ENCODE measurements around the gene CCDC85C. TPM values are rescaled to one million over a fixed set of nuclear protein-coding genes. Genes with fewer than 3 reads are reported as not detected.

CCDC85C gene
- total and polyA plus RNA-seq, 2 of the 8 experiments (the other 6 are each of a cell fraction or from before 2014, with no cell fraction given) = 16.8 to 35.8 TPM

GRCh38 chr14:99471731-99472130, 132.3 kb downstream of the CCDC85C start:
- Histone ChIP-seq H3K36me3 (ENCODE audit: control insufficient read depth in 2 of 4, insufficient read depth in 4 of 4, low read length in 3 of 4) (no peaks in the 10 kb centered on the region), H3K27ac (ENCODE audit: low read depth, low read length) (no peak overlapping the region), H3K14ac (ENCODE audit: insufficient read length) (no peak overlapping the region), H3K79me1 (ENCODE audit: low read depth, low read length) (peaks cover 4% of the 10 kb centered on the region; the same call in 1 of the 2 replicates), H3K4me1 (replicated peaks in 1 of 4; ENCODE audit: control insufficient read depth in 3 of 4, insufficient read depth in 4 of 4, low read length in 3 of 4) (peaks cover 0 to 4% (median 2%) of the 10 kb centered on the region in 4 experiments; a peak in 3 of 7 replicates), H4K91ac (replicated peaks; ENCODE audit: insufficient read length, low read length) (no peak overlapping the region), H3K79me2 (ENCODE audit: control insufficient read depth in 1 of 2, insufficient read depth in 2 of 2, low read length in 2 of 2) (peaks cover 8 to 99% of the 10 kb centered on the region in 2 experiments), H3K18ac (ENCODE audit: extremely low read depth, low read length) (no peak overlapping the region), H4K8ac (ENCODE audit: extremely low read depth, insufficient read depth, low read length) (peak overlapping the region; percentile 6; the same call in 1 of the 2 replicates), H2BK20ac (ENCODE audit: low read length) (no peak overlapping the region), H4K5ac (ENCODE audit: insufficient read length, low read depth, low read length) (no peak overlapping the region), H2BK5ac (ENCODE audit: low read depth, low read length) (no peak overlapping the region), H2BK120ac (replicated peaks; ENCODE audit: low read depth, low read length) (no peak overlapping the region), H2BK15ac (ENCODE audit: low read length) (no peak overlapping the region), H2AK5ac (ENCODE audit: low read depth, low read length) (no peak overlapping the region), H3K23me2 (ENCODE audit: low read depth, low read length) (no peaks in the 10 kb centered on the region), H3K4ac (replicated peaks; ENCODE audit: insufficient read length, low read depth, low read length) (no peak overlapping the region), H2AFZ (ENCODE audit: low read length) (no peak overlapping the region), H2BK12ac (ENCODE audit: low read depth, low read length) (no peak overlapping the region), H3K56ac (replicated peaks; ENCODE audit: insufficient read length, low read depth, low read length) (no peak overlapping the region), H3K9me3 (ENCODE audit: insufficient read depth in 2 of 2, low read depth in 1 of 2, low read length in 1 of 2) (no peaks in the 10 kb centered on the region), H3K9ac (replicated peaks in 1 of 4; ENCODE audit: extremely low read depth in 1 of 4, low read depth in 3 of 4, low read length in 3 of 4) (0 out of 7 replicates have a peak overlapping the region, but pooled peaks of 1 of the 4 experiments have one; percentile 39), H4K20me1 (replicated peaks in 1 of 2; ENCODE audit: control insufficient read depth in 1 of 2, insufficient read depth in 2 of 2, low read length in 2 of 2) (peaks cover 2 to 21% of the 10 kb centered on the region in 2 experiments), H3K27me3 (replicated peaks in 1 of 4; ENCODE audit: control insufficient read depth in 3 of 4, extremely low read depth in 1 of 4, insufficient read depth in 3 of 4, low read length in 3 of 4) (no peaks in the 10 kb centered on the region), H3K4me2 (ENCODE audit: insufficient read depth in 1 of 2, low read depth in 2 of 2, low read length in 2 of 2) (no peak overlapping the region), H3K23ac (ENCODE audit: insufficient read length) (no peak overlapping the region), H3K4me3 (ENCODE audit: extremely low read depth in 1 of 4, insufficient read depth in 2 of 4, low read depth in 3 of 4, low read length in 4 of 4) (no peak overlapping the region)
- whole genome bisulfite sequencing, 2 experiments (ENCODE audit: extremely low coverage in 1 of 2, insufficient coverage in 1 of 2, insufficient read length in 1 of 2, insufficient replicate concordance in 2 of 2, low coverage in 1 of 2, low lambda C conversion rate in 2 of 2, missing lambda C conversion rate in 1 of 2) = 94% methylated on average over 7 of the region's 7 CpGs; no CpG with 5 or more reads in 1 of the 2 experiments
- TF ChIP-seq TBP (IDR thresholded peaks at IDR 0.05; ENCODE audit: low read depth, low read length) (no peak), ATF3 (IDR thresholded peaks at IDR 0.05; ENCODE audit: insufficient read depth, low read depth, low read length) (no peak), MAFK (IDR thresholded peaks at IDR 0.05; ENCODE audit: low read depth, low read length) (no peak), SP2 (IDR thresholded peaks at IDR 0.05; ENCODE audit: low read length) (no peak), PHF8 (conservative IDR thresholded peaks at IDR 0.05; ENCODE audit: low read depth, low read length) (no peak), YY1 (IDR thresholded peaks at IDR 0.05; ENCODE audit: low read depth, low read length) (no peak)
- FAIRE-seq = no peak
- ChIA-PET CTCF (ENCODE audit: partially characterized antibody) (interaction anchor here (1.1 to 1.9 kb wide), 2 partner anchors 11 to 31 kb away, joined by 3 to 11 read pairs; no protein-coding TSS in a partner anchor), POLR2A (ENCODE audit: partially characterized antibody) (no interaction called here)
- no peak for DNase-seq (ENCODE audit: low read depth in 1 of 2, low spot score in 2 of 2)

Data from H1 (cell line).